Trophoblast cell (in vitro differentiated cells and primary cell): Measurements from ENCODE around the gene OBSL1. TPM values are rescaled to one million over a fixed set of nuclear protein-coding genes. Genes with fewer than 3 reads are reported as not detected.

Experiments
- DNase-seq, 2 donors: peaks; one replicate each; pipeline ENCODE4 v3.0.0-alpha.2; 2016
- H2AFZ ChIP-seq: 2 replicates; pipeline ENCODE4 v1.6.1; 2013; ENCODE audit warnings: low read length, moderate library complexity, mild to moderate bottlenecking; ENCODE audit not compliant: insufficient read depth, poor library complexity
- H2AK5ac ChIP-seq: 2 replicates; pipeline ENCODE4 v1.6.1; 2013; ENCODE audit warnings: mild to moderate bottlenecking, low read length
- H2BK120ac ChIP-seq: 2 replicates; pipeline ENCODE4 v1.6.1; 2013; ENCODE audit warnings: low read length, mild to moderate bottlenecking, moderate library complexity; ENCODE audit not compliant: insufficient read depth, poor library complexity
- H2BK12ac ChIP-seq: 2 replicates; pipeline ENCODE4 v1.6.1; 2013; ENCODE audit warnings: mild to moderate bottlenecking, low read length, moderate library complexity
- H2BK5ac ChIP-seq: 2 replicates; pipeline ENCODE4 v1.6.1; 2013; ENCODE audit warnings: low read length, low read depth, moderate library complexity, mild to moderate bottlenecking; ENCODE audit not compliant: poor library complexity
- H3K14ac ChIP-seq: 2 replicates; pipeline ENCODE4 v1.6.1; 2013; ENCODE audit warnings: mild to moderate bottlenecking, low read length
- H3K18ac ChIP-seq: 2 replicates; pipeline ENCODE4 v1.6.1; 2013; ENCODE audit warnings: mild to moderate bottlenecking, low read length
- H3K23ac ChIP-seq: 2 replicates; pipeline ENCODE4 v1.6.1; 2013; ENCODE audit warnings: low read length
- H3K27ac ChIP-seq: 2 replicates; pipeline ENCODE4 v1.5.1; 2013; ENCODE audit warnings: low read depth, mild to moderate bottlenecking, inconsistent platforms, low read length, moderate library complexity
- H3K27me3 ChIP-seq: 2 replicates; pipeline ENCODE4 v1.6.1; 2013; ENCODE audit warnings: inconsistent platforms, mild to moderate bottlenecking, low read length, moderate library complexity; ENCODE audit not compliant: insufficient read depth
- H3K36me3 ChIP-seq, 2 experiments: 1 replicate in 1 of 2; 2 replicates in 1 of 2; pipeline ENCODE4 v1.6.1; 2013; ENCODE audit warnings: low read length in 2 of 2, mild to moderate bottlenecking in 2 of 2, moderate library complexity in 1 of 2; ENCODE audit not compliant: insufficient read depth in 2 of 2, control insufficient read depth in 1 of 2
- H3K4ac ChIP-seq: 2 replicates; pipeline ENCODE4 v1.6.1; 2013; ENCODE audit warnings: low read depth, mild to moderate bottlenecking, low read length, moderate library complexity
- H3K4me1 ChIP-seq, 2 experiments: 1 replicate in 1 of 2; 2 replicates in 1 of 2; pipeline ENCODE4 v1.6.1; 2013; ENCODE audit warnings: low read length in 2 of 2, mild to moderate bottlenecking in 2 of 2, moderate library complexity in 1 of 2; ENCODE audit not compliant: insufficient read depth in 2 of 2, control insufficient read depth in 1 of 2
- H3K4me2 ChIP-seq: 2 replicates; pipeline ENCODE4 v1.6.1; 2013; ENCODE audit warnings: inconsistent platforms, mild to moderate bottlenecking, low read length, moderate library complexity
- H3K4me3 ChIP-seq: 2 replicates; pipeline ENCODE4 v1.5.1; 2013; ENCODE audit warnings: mild to moderate bottlenecking, low read depth, low read length, inconsistent platforms
- H3K79me1 ChIP-seq: one replicate; pipeline ENCODE4 v1.6.1; 2013; ENCODE audit warnings: low read length
- H3K79me2 ChIP-seq: 2 replicates; pipeline ENCODE4 v1.6.1; 2013; ENCODE audit warnings: low read length, mild to moderate bottlenecking; ENCODE audit not compliant: control insufficient read depth, insufficient read depth, poor library complexity
- H3K9ac ChIP-seq: 2 replicates; pipeline ENCODE4 v1.6.1; 2013; ENCODE audit warnings: mild to moderate bottlenecking, low read length
- H3K9me3 ChIP-seq: 2 replicates; pipeline ENCODE4 v1.6.1; 2013; ENCODE audit warnings: low read depth, mild to moderate bottlenecking, control low read depth, inconsistent platforms, low read length; ENCODE audit not compliant: insufficient read depth
- H4K12ac ChIP-seq: 2 replicates; pipeline ENCODE4 v1.6.1; 2013; ENCODE audit warnings: low read depth, mild to moderate bottlenecking, low read length, moderate library complexity
- H4K8ac ChIP-seq: 2 replicates; pipeline ENCODE4 v1.6.1; 2013; ENCODE audit warnings: low read depth, mild to moderate bottlenecking, low read length, moderate library complexity
- H4K91ac ChIP-seq: one replicate; pipeline ENCODE4 v1.6.1; 2013; ENCODE audit warnings: low read depth, mild to moderate bottlenecking, low read length, moderate library complexity
- WGBS: extraction: QIAGEN DNeasy Blood & Tissue Kit; methylation state at CpG from one replicate; pipeline ENCODE4 v1.1.7; 2013; ENCODE audit warnings: missing lambda C conversion rate; ENCODE audit not compliant: insufficient read length, insufficient coverage; ENCODE audit errors: extremely low coverage; 5-methylcytosine and 5-hydroxymethylcytosine counted together
- polyA plus RNA-seq: library from polyadenylated mRNA; stranded (reverse); fragments of 200-250 nt; gene quantifications from 2 replicates; pipeline ENCODE4 v1.2.3, GENCODE V29; 2013

Gene OBSL1
- polyA plus RNA-seq, result 155 and 158 TPM in 2 replicates

- H3K27me3 ChIP-seq, result no peaks in the 10 kb centered on the region
- peak within 1 kb of the TSS; percentile 99 for H2BK5ac ChIP-seq
- H3K36me3 ChIP-seq, result peaks cover 19 to 21% of the 10 kb centered on the region in 2 experiments
- peak; percentile 97 to 98 for DNase-seq
- peak within 1 kb of the TSS; percentile 100 for H3K14ac ChIP-seq
- peak within 1 kb of the TSS; percentile 99 for H3K27ac ChIP-seq
- H3K4me3 ChIP-seq, result peak within 1 kb of the TSS; percentile 98
- peak within 1 kb of the TSS; percentile 98 for H2BK12ac ChIP-seq
- peaks cover 16% of the 10 kb centered on the region for H3K79me2 ChIP-seq
- H3K18ac ChIP-seq, result peak within 1 kb of the TSS; percentile 100
- H3K23ac ChIP-seq, result no peak within 1 kb of the TSS
- H2AK5ac ChIP-seq, result peak within 1 kb of the TSS; percentile 88
- peak within 1 kb of the TSS; percentile 99 for H2BK120ac ChIP-seq
- peak within 1 kb of the TSS; percentile 68 for H3K4ac ChIP-seq
- H3K4me1 ChIP-seq, result peaks cover 20 to 37% of the 10 kb centered on the region in 2 experiments
- peak within 1 kb of the TSS; percentile 96 for H4K12ac ChIP-seq
- peak within 1 kb of the TSS; percentile 84 for H3K4me2 ChIP-seq
- peak within 1 kb of the TSS; percentile 99 for H4K91ac ChIP-seq
- WGBS, result no CpG with 5 or more reads among the region's 42 CpGs
- peaks cover 2% of the 10 kb centered on the region for H3K9me3 ChIP-seq
- peak within 1 kb of the TSS; percentile 98 for H3K9ac ChIP-seq
- H2AFZ ChIP-seq, result peak within 1 kb of the TSS; percentile 94
- H3K79me1 ChIP-seq, result peaks cover 36% of the 10 kb centered on the region
- H4K8ac ChIP-seq, result peak within 1 kb of the TSS; percentile 95
Measured at GRCh38 chr2:219571311-219572236, at the start of gene OBSL1. Gene OBSL1, minus strand, starts transcription at chr2:219571539. Its CDS starts 307 bp downstream, at chr2:219571232.

DNA sequence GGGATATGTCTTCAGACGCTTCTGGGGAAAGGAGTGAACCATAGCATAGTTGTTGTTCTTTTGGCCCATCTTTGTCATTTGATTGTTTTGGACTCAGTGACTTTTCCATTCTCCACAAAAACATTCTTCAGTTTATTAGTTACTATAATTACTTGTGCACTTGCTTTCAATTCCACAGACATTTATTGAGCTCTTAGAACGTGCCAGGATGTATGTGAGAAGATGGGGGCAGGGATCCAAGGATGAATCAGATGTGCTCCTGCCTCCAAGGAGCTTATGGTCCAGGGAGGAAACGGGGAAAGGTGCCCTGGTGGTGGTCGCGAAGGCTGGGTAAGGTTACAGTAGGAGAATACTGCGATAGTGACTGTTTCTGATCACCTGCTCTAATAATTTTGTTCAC is 49.2 kb upstream of the OBSL1 start:
- no peak for DNase-seq
- H3K4me1 ChIP-seq, result no peaks in the 10 kb centered on the region
- H4K8ac ChIP-seq, result no peak overlapping the region
- no peak overlapping the region for H2BK12ac ChIP-seq
- no peak overlapping the region for H4K91ac ChIP-seq
- H3K36me3 ChIP-seq, result peaks cover 2 to 4% of the 10 kb centered on the region in 2 experiments
- H3K27ac ChIP-seq, result no peak overlapping the region
- no peak overlapping the region for H3K4ac ChIP-seq
- no peak overlapping the region for H3K9ac ChIP-seq
- no peaks in the 10 kb centered on the region for H3K27me3 ChIP-seq
- no peak overlapping the region for H3K14ac ChIP-seq
- no peak overlapping the region for H2BK120ac ChIP-seq
- H2AK5ac ChIP-seq, result no peak overlapping the region
- H3K9me3 ChIP-seq, result peaks cover 4% of the 10 kb centered on the region
- no peak overlapping the region for H3K4me2 ChIP-seq
- no peak overlapping the region for H4K12ac ChIP-seq
- H3K4me3 ChIP-seq, result no peak overlapping the region
- no peak overlapping the region for H3K23ac ChIP-seq
- H3K79me1 ChIP-seq, result no peaks in the 10 kb centered on the region
- no peaks in the 10 kb centered on the region for H3K79me2 ChIP-seq
- no peak overlapping the region for H2AFZ ChIP-seq
- H2BK5ac ChIP-seq, result no peak overlapping the region
- no peak overlapping the region for H3K18ac ChIP-seq
- no CpG with 5 or more reads among the region's 6 CpGs for WGBS

DNA sequence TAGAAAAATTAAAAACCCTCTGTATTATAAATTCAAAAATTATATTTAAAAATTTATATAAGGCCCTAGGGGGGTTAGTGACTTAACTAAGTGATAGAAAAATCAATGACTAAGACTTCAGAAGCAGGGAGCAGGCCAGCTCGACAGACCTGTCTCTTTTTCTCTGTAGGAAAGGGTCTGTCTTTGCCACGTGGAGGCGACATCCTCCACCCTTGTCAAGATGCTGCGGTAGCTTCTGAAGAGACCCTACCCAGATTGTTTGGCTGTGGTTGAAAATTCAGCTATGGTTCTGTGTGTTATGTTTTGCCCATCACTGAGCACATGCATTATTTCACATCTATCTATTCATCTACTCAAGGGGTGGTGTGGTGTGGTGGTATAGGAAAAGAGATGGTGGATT is 47.9 kb upstream of the OBSL1 start:
- Histone ChIP-seq H3K23ac (no peak overlapping the region), H3K4me3 (no peak overlapping the region), H2BK5ac (no peak overlapping the region), H4K12ac (no peak overlapping the region), H2BK120ac (no peak overlapping the region), H3K36me3 (peaks cover 11 to 17% of the 10 kb centered on the region in 2 experiments), H3K27me3 (no peaks in the 10 kb centered on the region), H2AK5ac (no peak overlapping the region), H3K9me3 (peaks cover 4% of the 10 kb centered on the region), H3K14ac (no peak overlapping the region), H3K4me2 (no peak overlapping the region), H3K9ac (no peak overlapping the region), H3K18ac (no peak overlapping the region), H3K27ac (no peak overlapping the region), H3K79me2 (no peaks in the 10 kb centered on the region), H3K4ac (no peak overlapping the region), H3K4me1 (no peaks in the 10 kb centered on the region), H4K8ac (no peak overlapping the region), H4K91ac (no peak overlapping the region), H3K79me1 (no peaks in the 10 kb centered on the region), H2AFZ (no peak overlapping the region), H2BK12ac (no peak overlapping the region)
- WGBS, result no CpG with 5 or more reads among the region's 4 CpGs
- no peak for DNase-seq

GRCh38 chr2:219618733-219619122 is 47.4 kb upstream of the OBSL1 start:
- H4K91ac ChIP-seq, result no peak overlapping the region
- no peak overlapping the region for H2BK5ac ChIP-seq
- H2BK12ac ChIP-seq, result no peak overlapping the region
- no CpG with 5 or more reads among the region's 3 CpGs for WGBS
- no peak overlapping the region for H2AFZ ChIP-seq
- H3K79me2 ChIP-seq, result no peaks in the 10 kb centered on the region
- no peak overlapping the region for H2AK5ac ChIP-seq
- no peak overlapping the region for H3K14ac ChIP-seq
- H3K4ac ChIP-seq, result no peak overlapping the region
- H3K23ac ChIP-seq, result no peak overlapping the region
- H4K8ac ChIP-seq, result no peak overlapping the region
- peaks cover 13 to 17% of the 10 kb centered on the region in 2 experiments for H3K36me3 ChIP-seq
- no peak overlapping the region for H3K4me2 ChIP-seq
- H3K4me3 ChIP-seq, result no peak overlapping the region
- H3K18ac ChIP-seq, result no peak overlapping the region
- no peaks in the 10 kb centered on the region for H3K4me1 ChIP-seq
- no peak for DNase-seq
- no peak overlapping the region for H3K27ac ChIP-seq
- no peak overlapping the region for H2BK120ac ChIP-seq
- H3K9me3 ChIP-seq, result peaks cover 4% of the 10 kb centered on the region
- H3K79me1 ChIP-seq, result no peaks in the 10 kb centered on the region
- no peak overlapping the region for H4K12ac ChIP-seq
- no peaks in the 10 kb centered on the region for H3K27me3 ChIP-seq
- H3K9ac ChIP-seq, result no peak overlapping the region
